Activated CD4-positive, alpha-beta T cell treated with anti-CD3 and anti-CD28 coated beads, Interleukin-2, amount 50 U/mL, for 16 hours (primary cell): ENCODE data around the gene TLL2.

ENCODE experiments used
- DNase-seq: peaks from one replicate; pipeline ENCODE4 v3.0.0-alpha.2; 2020

TLL2 gene

DNA sequence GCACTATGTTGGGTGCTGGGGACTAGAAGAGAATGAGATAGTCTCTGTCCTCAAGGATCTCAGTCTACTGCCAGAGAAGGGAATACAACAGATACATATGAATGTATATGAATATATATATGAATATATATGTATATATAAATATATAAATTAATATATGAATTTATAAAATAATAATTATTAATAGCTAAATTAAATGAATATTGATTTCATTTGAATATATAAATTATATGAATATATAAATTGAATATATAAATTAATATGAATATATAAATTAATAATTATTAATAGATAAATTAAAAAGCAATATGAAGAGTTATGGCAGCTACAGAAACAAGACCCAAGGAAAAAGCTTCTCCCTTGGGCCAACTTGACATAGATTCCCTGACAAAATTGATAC is 95.1 kb downstream of the TLL2 start:
- no peak for DNase-seq

DNA sequence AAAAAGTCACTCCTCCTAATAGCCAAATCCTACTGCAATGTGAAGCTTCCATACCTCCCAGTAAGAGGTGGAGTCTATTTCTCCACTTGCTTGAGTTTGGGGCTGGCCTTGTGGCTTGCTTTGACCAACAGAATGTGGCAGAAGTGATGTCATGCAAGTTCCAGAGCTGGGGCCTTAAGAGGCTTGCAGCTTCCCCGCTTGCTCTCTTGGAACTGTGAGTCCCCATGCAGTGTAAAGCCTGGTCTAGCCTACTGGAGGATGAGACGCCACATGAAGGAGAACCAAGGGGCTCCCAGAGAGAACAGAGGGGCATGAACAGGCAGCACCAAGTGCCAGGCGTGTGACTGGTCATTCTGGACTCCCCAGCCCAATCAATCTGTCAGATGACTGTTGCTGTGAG is 96.3 kb downstream of the TLL2 start:
- no peak for DNase-seq

DNA sequence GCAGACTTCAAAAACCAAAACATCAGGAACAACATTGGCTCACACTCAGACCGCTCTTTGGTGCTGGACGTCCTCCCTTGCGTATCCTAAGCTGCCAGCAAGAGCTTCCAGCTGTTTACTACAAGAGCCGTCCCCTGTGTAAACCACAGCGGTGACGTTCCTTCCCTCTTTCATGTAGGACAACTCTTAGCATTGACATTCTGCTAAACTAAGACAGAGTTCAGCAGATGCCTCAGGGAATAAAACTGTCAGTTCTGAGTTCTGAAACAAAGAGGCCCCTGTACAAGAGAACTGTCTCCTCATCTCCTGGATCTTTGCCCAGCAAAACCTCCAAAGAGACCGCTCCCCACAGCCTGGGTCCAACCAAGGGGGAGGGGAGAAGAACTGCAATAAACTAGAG is 97.1 kb downstream of the TLL2 start:
- DNase-seq = no peak

DNA sequence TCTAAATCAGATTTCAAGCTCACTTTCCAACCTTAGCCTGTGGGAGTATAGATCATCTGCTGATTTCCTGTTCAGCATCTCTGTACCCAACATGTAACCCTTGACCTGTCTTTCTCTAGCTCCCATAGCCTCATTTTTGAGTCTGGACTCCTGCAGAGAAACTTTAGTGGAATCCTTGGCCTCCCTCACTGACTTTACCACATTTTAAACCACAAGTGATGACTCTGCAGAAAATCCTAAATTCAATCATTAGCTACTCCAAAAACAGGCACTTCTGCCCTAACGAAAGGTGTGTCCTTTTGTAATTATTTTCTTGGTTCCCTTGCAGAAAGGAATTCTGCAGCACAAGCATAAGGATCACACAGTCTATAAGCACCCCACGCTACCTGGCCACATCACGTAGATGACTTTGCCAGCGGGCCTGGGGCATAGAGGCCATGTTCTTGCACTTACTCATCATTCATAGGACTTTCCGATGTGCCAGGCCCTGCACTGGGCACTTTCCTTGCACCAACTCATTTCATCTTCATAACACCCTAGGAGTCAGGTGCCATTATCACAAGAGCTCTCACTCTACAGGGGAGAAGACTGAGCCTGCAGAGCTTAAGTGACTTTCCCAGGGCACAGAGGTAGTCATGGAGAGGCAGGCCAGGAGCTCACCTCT is 97.7 kb downstream of the TLL2 start:
- DNase-seq = no peak

DNA sequence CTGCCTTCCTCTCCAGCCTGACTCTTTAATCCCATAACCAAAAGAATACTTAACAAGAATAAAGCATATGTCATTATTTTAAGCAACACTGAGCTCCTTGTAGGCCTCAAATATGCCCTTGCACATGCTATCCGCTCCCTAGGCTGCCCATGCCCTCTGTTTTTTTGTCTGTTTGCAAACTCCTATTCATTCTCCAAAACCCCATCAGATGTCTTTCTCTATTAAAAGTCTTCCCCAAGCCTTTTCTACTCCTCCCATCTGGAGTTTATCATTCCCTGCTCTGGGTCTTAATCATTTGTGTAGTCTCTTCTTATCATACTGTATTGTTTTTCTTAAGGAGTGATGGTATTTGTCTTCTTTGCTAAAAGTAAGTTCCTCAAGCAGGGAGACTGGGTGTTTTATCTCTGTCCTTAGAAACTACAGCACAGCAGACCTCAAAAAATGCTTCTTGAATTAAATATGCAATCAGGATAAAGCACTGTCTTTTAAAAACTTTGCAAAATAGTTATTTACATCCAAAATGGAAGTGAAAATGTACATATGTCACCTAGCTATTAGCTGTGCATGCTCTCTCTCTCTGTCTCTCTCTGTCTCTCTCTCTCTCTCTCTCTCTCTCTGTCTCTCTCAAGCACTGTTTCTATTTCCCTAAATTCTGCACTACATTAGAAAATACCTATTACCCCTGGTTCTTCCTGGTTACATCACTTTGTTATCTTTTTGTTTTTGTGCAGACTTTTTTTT is 98.4 kb downstream of the TLL2 start:
- no peak for DNase-seq

DNA sequence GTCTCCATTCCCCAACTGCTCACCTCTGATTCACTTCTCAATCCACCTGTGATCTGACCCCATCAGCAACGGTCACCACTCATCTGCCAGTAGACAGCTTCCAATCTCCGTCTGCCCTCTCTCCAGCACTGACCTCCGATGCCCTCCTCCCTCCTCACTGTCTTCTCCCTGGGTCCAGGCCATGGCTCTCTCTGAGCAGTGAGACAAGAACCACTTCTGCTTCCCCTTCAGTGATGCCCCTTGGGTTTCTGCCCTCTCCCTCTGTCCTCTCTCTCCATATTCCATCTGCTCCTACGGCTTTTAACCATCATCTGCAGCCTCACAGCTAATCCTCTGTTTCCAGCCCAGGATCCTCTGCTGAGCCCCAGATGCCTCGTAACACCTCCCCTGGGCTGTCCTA is 99.4 kb downstream of the TLL2 start:
- no peak for DNase-seq

DNA sequence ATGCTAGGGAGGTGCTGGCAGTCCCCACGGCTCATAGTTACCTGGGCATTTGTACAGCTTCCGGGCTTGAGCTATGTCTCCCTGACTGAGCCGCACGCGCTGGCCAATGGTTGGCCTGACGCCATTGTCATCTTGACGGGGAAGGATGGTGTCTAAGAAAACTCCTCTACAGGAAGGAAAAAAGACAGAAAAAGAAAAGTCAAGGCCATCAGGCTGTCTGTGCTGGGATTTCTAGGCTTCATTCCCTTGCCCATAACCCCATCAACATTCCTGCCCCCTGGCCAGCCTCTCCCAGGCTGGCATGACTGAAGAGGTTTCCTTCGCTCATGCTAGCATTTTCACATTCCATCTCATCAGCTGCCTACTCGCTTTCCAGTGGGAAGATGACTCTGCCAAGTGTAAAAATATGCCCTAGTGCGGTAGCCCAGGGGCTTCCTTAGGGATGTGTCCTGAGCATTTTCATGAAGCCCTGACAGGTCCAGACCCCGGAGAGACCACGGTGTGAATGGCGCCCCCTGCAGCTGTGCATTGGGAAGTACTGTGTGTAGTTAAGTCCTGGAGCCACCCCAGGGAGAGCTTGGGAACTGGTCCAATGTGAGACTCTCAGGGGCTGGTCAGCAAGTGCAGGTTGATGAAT is 100.5 kb downstream of the TLL2 start:
- no peak for DNase-seq

DNA sequence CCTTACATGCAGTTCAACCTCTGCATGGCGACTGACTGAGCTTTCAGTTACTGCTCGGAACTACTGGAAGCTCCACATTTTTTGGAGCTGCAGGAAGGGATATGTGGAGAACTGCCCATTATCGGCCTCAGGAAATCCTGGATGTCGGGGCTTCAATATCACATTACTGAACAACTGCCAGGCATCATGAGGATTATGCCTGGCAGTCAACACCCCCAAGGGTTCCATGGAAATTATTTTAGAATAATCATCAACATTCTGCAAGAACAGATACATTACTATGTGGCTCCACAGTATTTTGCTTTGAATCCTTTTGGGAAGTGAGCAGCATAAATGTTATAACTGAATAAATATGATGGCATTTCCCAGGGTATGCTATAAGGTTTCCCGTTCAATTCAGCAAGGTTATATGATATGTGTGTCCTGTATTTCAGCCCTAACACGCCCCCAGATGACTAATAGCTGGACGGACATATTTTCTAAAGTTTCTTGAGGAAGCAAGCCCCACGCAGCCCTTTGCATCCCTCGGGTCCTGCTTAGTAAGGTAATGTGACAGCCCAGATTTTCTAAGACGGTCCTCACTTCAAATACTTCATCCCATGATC is 101.9 kb downstream of the TLL2 start:
- no peak for DNase-seq

DNA sequence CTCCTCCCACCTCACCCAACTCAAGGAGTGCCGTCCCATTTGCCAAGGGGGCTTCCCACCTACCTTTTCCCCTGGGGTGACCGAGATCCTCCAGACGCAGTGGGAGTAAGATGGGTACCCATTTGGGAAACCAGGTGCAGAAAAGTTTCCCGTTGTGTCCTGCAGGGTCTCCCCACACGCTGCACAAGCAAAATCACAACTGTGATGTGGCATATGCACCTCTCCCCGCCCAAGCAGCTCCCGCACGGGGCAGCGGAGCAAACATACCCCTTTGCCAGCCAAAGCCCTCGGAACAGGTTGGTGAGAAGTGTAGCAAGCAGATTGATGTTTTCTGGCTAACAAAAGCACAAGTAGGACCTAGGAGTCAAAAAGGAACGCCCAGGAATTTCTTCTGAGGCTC is 103.4 kb downstream of the TLL2 start:
- DNase-seq = no peak

DNA sequence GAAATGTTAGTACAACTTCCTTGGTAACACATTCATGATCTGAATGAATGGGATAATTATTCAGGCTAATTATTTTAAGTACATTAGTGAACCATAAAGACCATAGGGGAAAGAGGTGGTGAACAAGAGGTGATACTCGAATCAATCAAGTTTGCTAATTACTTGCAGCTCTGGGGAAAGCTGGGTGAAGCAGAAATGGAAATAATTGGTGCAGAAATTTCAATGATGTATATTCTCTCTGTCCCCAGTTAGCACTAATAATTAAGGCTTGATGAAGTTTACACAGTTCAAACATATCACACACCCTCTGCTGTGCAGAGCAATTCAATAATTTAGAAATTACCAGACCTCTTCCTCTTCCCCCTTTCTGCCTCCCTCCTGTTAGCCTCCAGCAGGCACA is 105.5 kb downstream of the TLL2 start:
- no peak for DNase-seq

DNA sequence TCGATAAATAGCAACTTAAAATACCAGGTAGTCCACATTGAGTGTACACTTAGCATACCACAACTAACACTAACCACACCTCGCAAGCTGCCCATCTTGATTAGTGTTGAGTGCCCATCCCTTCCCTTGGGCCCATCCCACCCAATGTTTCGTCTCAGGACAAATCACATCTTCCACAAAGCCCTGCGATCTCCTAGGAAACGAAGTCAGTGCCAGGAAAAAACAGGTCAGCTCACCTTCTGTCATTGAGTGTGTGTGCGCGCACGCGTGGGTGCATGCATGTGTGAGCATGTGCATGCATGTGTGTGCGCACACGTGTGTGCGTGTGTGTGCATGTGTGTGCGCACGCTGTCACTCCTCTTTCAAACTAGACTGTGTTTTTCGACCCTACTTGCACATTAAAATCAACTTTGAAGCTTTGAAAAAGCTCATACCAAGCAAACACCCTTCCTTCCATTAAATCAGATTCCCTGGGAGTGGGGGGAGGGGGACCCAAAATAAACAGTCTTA is 106.1 kb downstream of the TLL2 start:
- DNase-seq = no peak

DNA sequence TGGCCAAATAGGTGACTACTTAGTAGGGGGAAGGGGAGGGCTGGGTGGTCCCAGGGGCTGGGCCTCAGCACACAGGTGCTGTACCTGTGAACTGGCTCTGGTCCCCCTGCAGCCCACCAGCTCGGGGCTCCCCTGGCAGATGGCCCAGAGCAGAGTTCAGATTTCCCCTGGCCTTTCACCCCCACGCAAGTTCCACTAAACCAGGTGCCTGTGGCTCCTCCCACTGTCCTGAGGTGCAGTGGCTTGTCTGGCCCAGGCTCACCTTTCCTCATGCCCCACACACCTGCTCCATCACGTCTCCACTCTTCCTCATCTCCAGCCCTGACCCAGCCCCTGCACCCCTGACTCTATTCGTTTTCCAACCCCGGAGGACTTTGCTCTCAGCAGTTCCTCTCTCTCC is 107.6 kb downstream of the TLL2 start:
- DNase-seq = no peak

DNA sequence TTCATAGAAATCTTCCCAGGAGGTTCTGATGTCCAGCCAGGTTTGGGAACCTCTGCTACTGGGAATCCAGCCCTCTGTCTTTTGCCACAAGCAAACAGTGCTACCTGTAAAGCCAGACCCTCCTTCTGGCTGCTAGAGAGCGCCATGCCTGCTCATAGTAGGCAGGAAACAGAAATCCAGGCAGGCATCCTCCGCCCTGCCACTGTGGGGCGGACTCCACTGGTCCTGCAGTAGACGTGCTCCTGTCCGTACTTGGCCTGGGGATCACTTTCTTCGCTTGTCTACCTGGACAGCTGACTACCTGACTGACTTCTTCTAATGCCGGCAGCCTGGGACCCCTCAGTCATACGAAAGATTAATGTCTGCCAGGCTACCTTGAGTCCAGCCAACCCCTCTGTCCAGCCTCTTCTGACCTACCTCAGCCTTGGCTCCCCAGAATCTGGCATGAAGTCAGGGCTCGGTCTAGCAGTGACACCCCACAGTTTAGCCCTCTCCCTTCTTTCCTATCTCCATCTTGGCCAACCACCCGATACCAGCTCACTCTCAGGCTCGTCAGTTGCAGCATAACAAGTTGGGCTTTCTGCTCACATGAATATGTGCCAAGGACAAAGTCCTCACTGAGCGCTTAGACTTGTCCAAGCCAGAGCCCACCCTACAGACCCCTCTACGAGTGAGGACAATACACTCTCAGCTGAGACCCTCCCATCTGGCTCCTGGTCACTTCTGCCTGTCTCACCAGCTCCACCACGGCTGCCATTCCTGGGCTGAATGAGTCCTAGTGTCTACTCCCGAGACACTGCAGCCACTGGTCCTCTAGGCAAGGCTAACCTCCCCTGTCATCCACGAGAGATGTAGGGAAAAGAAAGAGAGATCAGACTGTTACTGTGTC is 111.1 kb downstream of the TLL2 start:
- DNase-seq = no peak

DNA sequence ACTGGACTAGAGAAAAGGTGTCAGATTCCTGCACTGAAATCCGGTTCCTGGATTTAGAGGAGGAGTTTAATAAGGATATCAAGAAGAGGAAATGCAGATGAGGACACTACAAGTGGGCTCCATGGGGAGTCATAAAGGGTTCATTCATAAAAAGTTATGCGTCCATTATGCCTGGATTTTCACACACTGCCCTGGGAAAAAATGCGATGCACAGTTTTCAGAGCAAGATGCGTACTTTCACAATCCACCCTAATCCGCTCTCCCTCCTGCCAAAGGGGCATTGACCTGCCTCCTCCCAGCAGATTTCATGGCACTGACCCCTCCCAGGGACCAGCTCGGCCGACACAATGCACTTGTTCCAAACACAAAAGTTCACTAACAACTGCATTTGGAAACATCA is 112.7 kb downstream of the TLL2 start:
- no peak for DNase-seq

DNA sequence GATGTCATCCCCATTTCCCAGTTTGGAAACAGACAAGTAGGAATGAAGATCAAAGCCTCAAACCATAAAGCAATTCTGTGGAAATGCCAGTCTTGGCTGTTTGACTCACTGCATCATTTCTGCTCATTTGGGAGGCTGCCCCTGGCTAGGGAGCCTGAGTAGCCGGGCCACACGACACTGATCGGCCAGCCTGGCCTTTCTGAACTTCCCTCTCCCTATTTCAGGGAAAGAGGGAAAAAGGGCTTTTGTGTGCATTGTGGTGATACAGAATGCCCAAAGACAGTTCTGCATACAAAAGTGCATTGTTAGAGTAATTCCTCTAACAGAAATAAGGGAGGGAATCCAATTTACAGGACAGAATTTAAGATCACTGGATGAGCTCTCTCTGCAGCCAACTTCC is 113.3 kb downstream of the TLL2 start:
- DNase-seq = no peak

DNA sequence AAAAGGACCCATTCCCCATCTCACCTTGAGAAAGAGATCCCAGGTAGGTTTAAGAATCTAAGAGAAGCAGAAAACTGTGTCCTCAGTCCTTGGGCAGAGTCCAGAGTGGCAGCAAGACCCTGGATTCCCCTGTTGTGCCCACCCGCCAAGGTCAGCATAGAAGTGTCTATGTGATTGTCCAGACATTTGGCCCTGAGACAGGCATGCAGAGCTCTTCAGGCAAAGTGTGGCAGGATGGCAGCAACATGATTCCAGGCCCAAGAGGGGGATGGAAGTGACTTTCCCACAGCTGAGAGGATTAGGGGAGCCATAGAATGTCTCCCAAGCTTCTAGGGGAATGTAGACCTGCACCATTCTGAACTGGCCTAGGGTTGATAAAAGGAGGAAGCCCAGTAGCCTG is 115.8 kb downstream of the TLL2 start:
- no peak for DNase-seq

DNA sequence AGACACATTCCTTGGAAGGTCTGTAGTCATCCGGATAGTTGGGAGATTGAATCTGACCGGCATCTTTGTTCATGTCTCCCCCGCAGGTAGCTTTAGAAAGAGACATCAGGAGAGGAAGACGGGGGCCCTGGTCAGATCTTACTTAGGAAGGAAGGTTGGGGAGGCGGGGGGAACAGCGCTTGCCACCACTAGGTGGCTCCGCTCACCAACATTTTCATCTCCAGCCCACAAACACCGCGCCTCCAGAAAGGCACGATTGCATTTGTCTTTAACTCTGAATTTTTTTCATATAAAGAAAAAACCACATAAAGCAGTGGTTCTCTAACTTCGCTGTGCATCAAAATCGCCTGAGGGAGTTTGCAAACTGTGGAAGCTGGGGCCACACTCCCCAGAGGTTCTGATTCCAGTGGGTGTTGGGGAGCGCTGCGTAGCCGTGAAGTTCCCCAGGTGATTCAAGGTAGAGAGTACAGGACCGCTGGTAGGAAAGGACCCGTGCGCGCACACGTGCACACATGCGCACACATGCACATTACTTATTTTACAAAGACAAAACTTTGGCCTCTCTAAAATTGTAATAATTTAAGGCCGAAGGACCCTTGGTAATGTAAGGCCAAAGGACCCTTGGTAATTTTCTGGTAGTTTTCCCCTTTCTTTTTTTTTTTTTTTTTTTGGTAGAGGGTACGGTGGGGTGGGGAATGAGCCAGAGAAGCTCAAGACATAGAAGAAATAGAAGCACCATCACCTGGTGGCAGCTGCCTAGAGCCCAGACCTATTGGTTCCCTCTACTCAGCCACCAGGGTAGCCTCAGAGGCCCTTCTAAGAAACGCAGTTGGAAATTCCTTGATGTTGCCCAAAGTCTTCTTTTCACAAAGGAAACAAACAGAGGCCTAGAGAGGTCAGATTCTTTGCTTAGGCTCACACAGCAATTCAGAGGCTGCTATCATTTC is 117.5 kb downstream of the TLL2 start:
- DNase-seq = peak; percentile 66

DNA sequence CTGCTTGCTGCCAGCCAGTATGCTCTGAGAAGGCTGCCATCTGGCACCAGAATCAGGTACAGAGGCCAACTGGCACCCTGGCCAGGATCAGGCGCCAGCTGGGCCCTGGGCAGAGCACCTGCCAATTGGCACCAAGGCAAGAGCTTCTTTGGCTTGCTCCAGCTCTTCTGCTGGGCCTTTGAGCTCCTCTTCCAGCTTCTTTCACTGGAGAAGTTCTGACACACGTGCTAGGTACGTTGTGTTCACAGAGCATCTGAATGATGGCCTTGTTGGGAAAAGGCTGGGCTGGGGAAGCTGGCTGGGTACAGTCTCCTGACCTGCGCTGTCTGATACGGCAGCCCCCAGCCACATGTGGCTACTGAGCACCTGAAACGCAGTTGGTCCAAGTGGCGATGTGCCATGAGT is 123.3 kb downstream of the TLL2 start:
- DNase-seq = no peak

DNA sequence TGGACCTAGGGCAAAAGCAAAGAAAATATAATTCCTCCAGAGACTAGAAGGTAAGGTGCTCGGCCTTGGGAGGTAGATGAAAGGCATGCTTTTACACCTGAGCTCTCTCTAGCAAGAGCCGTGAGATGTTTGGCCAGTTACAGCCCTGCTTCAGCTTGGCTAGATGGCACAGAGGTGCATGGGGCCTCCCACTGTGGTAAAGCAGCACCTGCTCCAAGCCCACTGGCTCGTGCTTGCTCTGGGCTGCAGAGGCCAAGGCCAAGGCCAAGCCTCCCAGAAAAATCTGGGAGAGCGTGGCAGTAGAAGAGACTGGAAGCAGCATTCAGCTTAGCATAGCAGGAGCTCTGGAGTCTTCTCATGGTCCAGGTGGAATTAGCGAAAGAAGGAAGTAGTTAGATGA is 123.9 kb downstream of the TLL2 start:
- no peak for DNase-seq

DNA sequence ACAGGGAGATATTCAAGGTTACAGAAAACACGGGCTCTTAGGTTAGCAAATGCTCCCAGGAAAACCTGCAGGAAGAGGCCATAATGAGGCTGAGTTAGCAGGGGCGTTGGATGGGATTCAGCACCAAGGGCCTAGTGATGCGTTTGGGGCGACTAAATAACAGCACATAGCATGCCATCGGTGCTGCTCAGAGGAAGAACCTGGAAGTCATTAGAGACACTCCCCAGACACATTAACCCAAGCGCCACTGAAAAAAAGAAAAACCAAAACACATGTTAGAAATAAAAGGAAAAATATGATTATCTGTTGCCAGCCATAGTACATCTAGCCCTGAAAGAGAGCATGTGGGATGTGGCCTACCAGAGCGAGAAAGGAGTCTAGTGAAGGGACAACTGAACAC is 126.1 kb downstream of the TLL2 start:
- no peak for DNase-seq

DNA sequence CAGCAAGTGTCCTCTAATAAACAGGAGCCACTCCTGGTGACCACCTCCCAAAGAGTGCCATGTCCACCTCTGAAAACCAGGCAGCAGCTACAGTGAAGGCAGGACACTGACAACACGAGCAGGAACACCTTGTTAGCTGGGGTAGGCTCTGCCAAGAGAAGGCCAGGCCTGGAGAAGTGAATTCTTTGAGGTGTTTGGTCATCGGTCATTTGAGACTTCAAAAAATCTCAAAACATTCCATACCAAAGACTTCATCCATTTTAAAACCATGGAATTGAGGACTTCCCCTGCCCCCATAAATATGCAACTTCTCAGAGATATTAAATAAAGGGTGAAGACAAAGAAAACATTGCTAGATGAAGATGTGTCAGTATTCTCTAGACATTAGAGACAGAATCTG is 126.6 kb downstream of the TLL2 start:
- no peak for DNase-seq

DNA sequence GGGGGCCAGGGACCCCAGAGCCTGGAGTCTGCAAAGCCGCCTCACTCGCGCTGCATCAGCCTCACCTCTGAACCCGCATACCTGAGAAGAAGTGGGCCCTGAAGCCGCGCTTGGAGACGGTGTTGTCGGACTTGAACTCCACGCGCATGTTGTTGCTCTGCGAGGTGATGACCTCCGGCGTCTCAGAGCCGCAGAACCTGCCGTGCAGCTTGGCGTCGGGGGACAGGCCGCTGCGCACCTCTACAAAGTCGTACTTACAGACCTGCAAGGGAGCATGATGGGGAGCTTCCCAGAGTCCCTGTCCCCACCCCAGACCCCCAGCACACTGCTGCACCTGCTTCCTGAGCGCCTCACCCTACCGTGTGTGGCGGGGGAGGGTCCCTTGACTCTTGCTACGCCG is 129.2 kb downstream of the TLL2 start:
- no peak for DNase-seq
